ENCODE measurements around the gene HDAC1.

DNA sequence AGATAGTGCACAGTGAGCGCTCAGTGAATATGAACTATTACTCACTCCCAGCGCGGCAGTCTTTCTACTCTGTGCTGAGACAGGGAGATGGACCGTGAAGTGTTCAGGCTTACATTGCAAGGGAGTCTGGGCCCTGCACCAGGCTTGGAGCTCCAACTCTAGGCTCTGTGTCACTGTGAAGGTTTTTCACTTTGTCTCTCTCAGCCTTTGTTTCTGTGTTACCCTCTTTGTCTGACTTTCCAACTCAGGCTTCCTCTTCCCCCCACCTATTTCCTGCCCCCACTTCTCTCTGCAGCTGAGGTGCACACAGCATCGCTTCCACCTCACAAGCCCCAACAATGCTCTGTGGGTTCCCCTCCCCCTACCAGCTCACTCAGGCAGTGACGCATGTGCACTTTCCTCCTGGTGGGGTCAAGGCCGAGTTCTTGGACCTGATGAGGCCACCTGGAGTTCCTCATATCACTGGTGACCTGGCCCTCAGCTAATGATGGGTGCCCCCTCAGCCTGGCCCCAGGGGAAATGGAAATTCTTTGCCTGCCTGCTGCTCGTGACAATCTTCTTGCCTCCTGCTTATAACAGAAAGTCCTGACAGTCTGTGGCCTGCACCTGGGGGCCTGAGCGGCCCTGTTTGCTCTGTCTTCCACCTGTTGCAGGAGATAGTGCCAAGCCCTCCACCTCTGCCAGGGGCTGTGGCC lies 41.9 kb upstream of the HDAC1 start:
- TF ChIP-seq EZH2 (IDR thresholded peaks at IDR 0.05; ENCODE audit: insufficient read depth, poor library complexity, severe bottlenecking) (no peak), EZH2phosphoT487 (IDR thresholded peaks at IDR 0.05; ENCODE audit: insufficient read depth, low read depth) (no peak)

Data from GM23248 (cell line).